ENCODE data around the gene PCYT1B.

DNA sequence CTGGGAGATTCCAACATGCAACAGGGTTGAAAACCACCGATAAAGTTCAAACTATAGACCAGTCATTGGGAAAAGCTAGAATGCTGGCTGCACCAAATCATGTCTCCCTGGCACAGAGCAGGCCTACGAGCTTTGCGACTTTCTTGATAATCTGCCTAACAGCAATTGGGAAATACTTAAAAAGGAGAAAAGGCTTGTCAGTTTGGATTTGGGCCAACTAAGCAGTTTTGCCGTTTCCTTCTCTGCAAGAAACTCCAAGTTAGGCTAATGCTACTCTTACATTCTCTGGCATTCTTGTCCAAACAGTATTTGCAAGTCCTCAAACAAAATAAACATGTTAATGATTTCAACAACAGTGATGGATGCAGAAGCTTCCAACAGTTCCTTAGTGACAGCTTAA, 94.1 kb downstream of the PCYT1B start:
- TF ChIP-seq, protein P1, sequence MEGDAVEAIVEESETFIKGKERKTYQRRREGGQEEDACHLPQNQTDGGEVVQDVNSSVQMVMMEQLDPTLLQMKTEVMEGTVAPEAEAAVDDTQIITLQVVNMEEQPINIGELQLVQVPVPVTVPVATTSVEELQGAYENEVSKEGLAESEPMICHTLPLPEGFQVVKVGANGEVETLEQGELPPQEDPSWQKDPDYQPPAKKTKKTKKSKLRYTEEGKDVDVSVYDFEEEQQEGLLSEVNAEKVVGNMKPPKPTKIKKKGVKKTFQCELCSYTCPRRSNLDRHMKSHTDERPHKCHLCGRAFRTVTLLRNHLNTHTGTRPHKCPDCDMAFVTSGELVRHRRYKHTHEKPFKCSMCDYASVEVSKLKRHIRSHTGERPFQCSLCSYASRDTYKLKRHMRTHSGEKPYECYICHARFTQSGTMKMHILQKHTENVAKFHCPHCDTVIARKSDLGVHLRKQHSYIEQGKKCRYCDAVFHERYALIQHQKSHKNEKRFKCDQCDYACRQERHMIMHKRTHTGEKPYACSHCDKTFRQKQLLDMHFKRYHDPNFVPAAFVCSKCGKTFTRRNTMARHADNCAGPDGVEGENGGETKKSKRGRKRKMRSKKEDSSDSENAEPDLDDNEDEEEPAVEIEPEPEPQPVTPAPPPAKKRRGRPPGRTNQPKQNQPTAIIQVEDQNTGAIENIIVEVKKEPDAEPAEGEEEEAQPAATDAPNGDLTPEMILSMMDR (IDR thresholded peaks at IDR 0.05; ENCODE audit: low read depth, low read length) = no peak
- TF ChIP-seq EZH2phosphoT487 (IDR thresholded peaks at IDR 0.05; ENCODE audit: low read depth) = no peak
